ENCODE results near the gene PLPPR5. TPM values are rescaled to one million over a fixed set of nuclear protein-coding genes. Genes with fewer than 3 reads are reported as not detected.

Gene PLPPR5
- total RNA-seq, 1 donor from 2014 or later: not detected

DNA sequence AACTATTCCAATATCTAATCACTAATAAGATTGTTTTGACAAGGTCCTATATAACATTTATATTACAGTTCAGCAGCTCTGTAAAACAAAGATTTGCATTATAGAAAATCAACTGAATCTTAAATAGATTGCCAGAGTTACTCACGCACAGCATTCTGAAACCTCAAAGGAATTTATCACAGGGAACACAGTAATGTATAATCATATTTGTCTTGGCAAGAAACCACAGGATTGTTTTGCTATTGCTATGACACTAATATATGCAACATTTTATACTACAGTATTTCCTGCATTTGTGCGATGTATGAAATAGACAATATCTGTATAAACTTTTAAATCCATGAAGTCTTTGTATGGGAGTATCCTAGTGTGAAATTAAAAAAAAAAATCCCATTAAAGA lies 101.4 kb downstream of the PLPPR5 start:
- ChIA-PET CTCF (no interaction called here), POLR2A (no interaction called here)
- no peak overlapping the region for H3K4me3 Mint-ChIP-seq
- H3K36me3 Mint-ChIP-seq (ENCODE audit: low read depth): no peaks in the 10 kb centered on the region
- H3K27ac Mint-ChIP-seq: no peak overlapping the region
- DNase-seq: no peak
- no peaks in the 10 kb centered on the region for H3K9me3 Mint-ChIP-seq
- no peaks in the 10 kb centered on the region for H3K27me3 Mint-ChIP-seq
- intact Hi-C loops (cut with micrococcal nuclease): no loop called here
- no peak for ATAC-seq (ENCODE audit: low read depth)
- TF ChIP-seq, protein P1, sequence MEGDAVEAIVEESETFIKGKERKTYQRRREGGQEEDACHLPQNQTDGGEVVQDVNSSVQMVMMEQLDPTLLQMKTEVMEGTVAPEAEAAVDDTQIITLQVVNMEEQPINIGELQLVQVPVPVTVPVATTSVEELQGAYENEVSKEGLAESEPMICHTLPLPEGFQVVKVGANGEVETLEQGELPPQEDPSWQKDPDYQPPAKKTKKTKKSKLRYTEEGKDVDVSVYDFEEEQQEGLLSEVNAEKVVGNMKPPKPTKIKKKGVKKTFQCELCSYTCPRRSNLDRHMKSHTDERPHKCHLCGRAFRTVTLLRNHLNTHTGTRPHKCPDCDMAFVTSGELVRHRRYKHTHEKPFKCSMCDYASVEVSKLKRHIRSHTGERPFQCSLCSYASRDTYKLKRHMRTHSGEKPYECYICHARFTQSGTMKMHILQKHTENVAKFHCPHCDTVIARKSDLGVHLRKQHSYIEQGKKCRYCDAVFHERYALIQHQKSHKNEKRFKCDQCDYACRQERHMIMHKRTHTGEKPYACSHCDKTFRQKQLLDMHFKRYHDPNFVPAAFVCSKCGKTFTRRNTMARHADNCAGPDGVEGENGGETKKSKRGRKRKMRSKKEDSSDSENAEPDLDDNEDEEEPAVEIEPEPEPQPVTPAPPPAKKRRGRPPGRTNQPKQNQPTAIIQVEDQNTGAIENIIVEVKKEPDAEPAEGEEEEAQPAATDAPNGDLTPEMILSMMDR (IDR thresholded peaks at IDR 0.05): no peak
- H3K4me1 Mint-ChIP-seq: no peaks in the 10 kb centered on the region

DNA sequence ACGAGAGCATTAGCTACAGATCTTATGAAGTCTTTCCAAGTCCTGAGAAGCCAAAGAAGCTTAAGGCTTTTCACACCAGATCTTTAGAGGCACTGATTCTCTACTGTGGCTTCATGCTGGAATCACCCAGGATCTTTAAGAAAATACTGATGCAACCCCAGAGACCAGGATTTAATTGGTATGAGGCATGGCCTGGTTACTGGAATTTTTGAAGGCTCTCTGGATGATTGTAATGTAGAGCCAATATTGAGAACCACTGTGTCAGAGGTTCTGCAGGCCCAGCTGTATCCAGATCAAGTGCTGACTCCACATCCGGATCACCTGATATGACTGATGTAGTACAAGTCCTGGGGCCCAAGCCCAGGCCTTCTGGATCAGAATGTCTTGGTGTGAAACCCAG lies 105.7 kb downstream of the PLPPR5 start:
- H3K4me3 Mint-ChIP-seq: no peak overlapping the region

DNA sequence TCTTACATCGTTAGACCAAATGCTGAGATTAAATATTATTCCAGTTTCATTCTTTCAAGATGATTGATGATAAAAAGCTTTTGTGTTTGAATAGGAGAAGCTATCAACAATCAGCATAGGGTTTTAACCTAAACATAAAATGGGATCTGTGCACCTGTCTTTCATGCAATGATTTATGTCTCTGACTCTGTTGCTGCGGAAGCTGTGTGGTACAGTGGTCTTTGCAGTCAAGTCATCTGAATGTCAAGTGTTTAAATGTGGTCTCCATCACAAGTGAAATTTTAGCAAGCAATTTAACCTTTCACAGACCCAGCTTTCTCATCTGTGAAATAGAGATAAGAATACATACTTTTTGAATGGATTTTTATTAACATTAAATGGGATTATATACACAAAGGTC lies 107.2 kb downstream of the PLPPR5 start:
- intact Hi-C loops (cut with micrococcal nuclease): no loop called here
- H3K4me3 Mint-ChIP-seq: no peak overlapping the region
- DNase-seq: no peak
- ATAC-seq (ENCODE audit: low read depth): no peak
- ChIA-PET CTCF (interaction anchor here (0.6 kb wide), 1 partner anchor 15 kb away, joined by 3 read pairs; no protein-coding TSS in a partner anchor), POLR2A (no interaction called here)
- TF ChIP-seq, protein P1 (IDR thresholded peaks at IDR 0.05): no peak
- H3K27ac Mint-ChIP-seq: no peak overlapping the region
- no peaks in the 10 kb centered on the region for H3K4me1 Mint-ChIP-seq
- H3K36me3 Mint-ChIP-seq (ENCODE audit: low read depth): no peaks in the 10 kb centered on the region
- H3K9me3 Mint-ChIP-seq: peaks cover 5% of the 10 kb centered on the region
- H3K27me3 Mint-ChIP-seq: no peaks in the 10 kb centered on the region

More for the DNA sequence above, 105.7 kb downstream of the PLPPR5 start:
- H3K36me3 Mint-ChIP-seq (ENCODE audit: low read depth): no peaks in the 10 kb centered on the region
- POLR2A ChIA-PET: no interaction called here
- TF ChIP-seq, protein P1 (IDR thresholded peaks at IDR 0.05): no peak
- H3K4me1 Mint-ChIP-seq: no peaks in the 10 kb centered on the region
- intact Hi-C loops (cut with micrococcal nuclease): no loop called here
- H3K27me3 Mint-ChIP-seq: no peaks in the 10 kb centered on the region
- ATAC-seq (ENCODE audit: low read depth) (no peak), DNase-seq (no peak)
- CTCF ChIA-PET: no interaction called here
- peaks cover 5% of the 10 kb centered on the region for H3K9me3 Mint-ChIP-seq
- H3K27ac Mint-ChIP-seq: no peak overlapping the region

- DNase-seq: no peak
- TF ChIP-seq, protein P1 (IDR thresholded peaks at IDR 0.05): no peak
- intact Hi-C loops (cut with micrococcal nuclease): no loop called here
- no peak for ATAC-seq (ENCODE audit: low read depth)
- H3K27me3 Mint-ChIP-seq: no peaks in the 10 kb centered on the region
- H3K4me3 Mint-ChIP-seq: no peak overlapping the region
- H3K9me3 Mint-ChIP-seq: peaks cover 5% of the 10 kb centered on the region
- H3K36me3 Mint-ChIP-seq (ENCODE audit: low read depth): no peaks in the 10 kb centered on the region
- H3K4me1 Mint-ChIP-seq: no peaks in the 10 kb centered on the region
- ChIA-PET POLR2A (no interaction called here), CTCF (interaction anchor here (0.6 kb wide), 1 partner anchor 15 kb away, joined by 3 read pairs; no protein-coding TSS in a partner anchor)
- H3K27ac Mint-ChIP-seq: no peak overlapping the region
Observed at GRCh38 chr1:98896711-98897445, 107.8 kb downstream of the PLPPR5 start.

GRCh38 chr1:98893371-98893770 lies 111.3 kb downstream of the PLPPR5 start:
- DNase-seq (no peak), ATAC-seq (ENCODE audit: low read depth) (no peak)
- TF ChIP-seq, protein P1 (IDR thresholded peaks at IDR 0.05): no peak
- no peaks in the 10 kb centered on the region for H3K36me3 Mint-ChIP-seq (ENCODE audit: low read depth)
- POLR2A ChIA-PET: no interaction called here
- H3K9me3 Mint-ChIP-seq: peaks cover 5% of the 10 kb centered on the region
- no peaks in the 10 kb centered on the region for H3K4me1 Mint-ChIP-seq
- intact Hi-C loops (cut with micrococcal nuclease): no loop called here
- H3K4me3 Mint-ChIP-seq: no peak overlapping the region
- H3K27ac Mint-ChIP-seq: no peak overlapping the region
- CTCF ChIA-PET: no interaction called here
- no peaks in the 10 kb centered on the region for H3K27me3 Mint-ChIP-seq
